SK-N-MC (cell line): ENCODE data around the gene PACS2.
A peak's percentile ranks its signal among the peaks of the same experiment; 100 is the strongest.

Experiments
- DNase-seq: peaks from one replicate; pipeline ENCODE4 v3.0.0-alpha.2; 2011; ENCODE audit warnings: low read depth, low spot score
- H3K27ac ChIP-seq: fragments of 200-600 bp; sonication (generic); 2 replicates; pipeline ENCODE4 v1.5.1; 2016; ENCODE audit warnings: mixed run types
- H3K36me3 ChIP-seq: fragments of 200-600 bp; sonication (generic); 2 replicates; pipeline ENCODE4 v1.6.1; 2017; ENCODE audit warnings: antibody characterized with exemption, low read length, mixed read lengths; ENCODE audit not compliant: insufficient read depth
- H3K4me3 ChIP-seq: fragments of 200-600 bp; sonication (generic); 2 replicates; pipeline ENCODE4 v1.5.1; 2016
- H3K9ac ChIP-seq: fragments of 200-600 bp; sonication (generic); 2 replicates; pipeline ENCODE4 v1.8.0; 2017; ENCODE audit warnings: mixed run types, mixed read lengths; ENCODE audit not compliant: insufficient read length
- H3K9me3 ChIP-seq: fragments of 200-600 bp; sonication (generic); 2 replicates; pipeline ENCODE4 v1.6.1; 2017; ENCODE audit warnings: low read depth, mild to moderate bottlenecking, antibody characterized with exemption, low read length, moderate library complexity, mixed read lengths
- EZH2 ChIP-seq: fragments of 200-600 bp; sonication (generic); IDR thresholded peaks from one replicate; pipeline ENCODE4 v1.6.1; 2017; ENCODE audit warnings: antibody characterized with exemption
- FOXP2 ChIP-seq: optimal IDR thresholded peaks from 2 replicates; pipeline ENCODE3; 2011; ENCODE audit warnings: mild to moderate bottlenecking, moderate library complexity; ENCODE audit not compliant: insufficient read depth; ENCODE audit errors: extremely low read length, control extremely low read depth
- POLR2AphosphoS5 ChIP-seq: IDR thresholded peaks from 2 replicates; pipeline ENCODE4 v1.6.1; 2012; ENCODE audit warnings: mild to moderate bottlenecking, low read depth, low read length, borderline replicate concordance

Gene PACS2

GRCh38 chr14:105439710-105440553 lies 125.4 kb downstream of the PACS2 start:
- DNase-seq: no peak
- Histone ChIP-seq H3K9me3 (no peaks in the 10 kb centered on the region), H3K27ac (no peak overlapping the region), H3K9ac (no peak overlapping the region), H3K4me3 (no peak overlapping the region), H3K36me3 (peaks cover 21% of the 10 kb centered on the region)
- TF ChIP-seq EZH2 (no peak), FOXP2 (no peak), POLR2AphosphoS5 (no peak)

GRCh38 chr14:105440554-105440900 lies 126.0 kb downstream of the PACS2 start:
- no peaks in the 10 kb centered on the region for H3K9me3 ChIP-seq
- no peak for DNase-seq
- no peak overlapping the region for H3K4me3 ChIP-seq
- no peak overlapping the region for H3K9ac ChIP-seq
- peaks cover 17% of the 10 kb centered on the region for H3K36me3 ChIP-seq
- TF ChIP-seq EZH2 (no peak), FOXP2 (no peak), POLR2AphosphoS5 (no peak)
- H3K27ac ChIP-seq: no peak overlapping the region

GRCh38 chr14:105440992-105441391 lies 126.4 kb downstream of the PACS2 start:
- Histone ChIP-seq H3K9me3 (no peaks in the 10 kb centered on the region), H3K9ac (no peak overlapping the region), H3K4me3 (no peak overlapping the region), H3K36me3 (peaks cover 17% of the 10 kb centered on the region), H3K27ac (no peak overlapping the region)
- TF ChIP-seq FOXP2 (no peak), POLR2AphosphoS5 (no peak), EZH2 (no peak)
- no peak for DNase-seq

- H3K36me3 ChIP-seq: peaks cover 8% of the 10 kb centered on the region
Observed at GRCh38 chr14:105442125-105442524, 127.6 kb downstream of the PACS2 start.

GRCh38 chr14:105442834-105443233 lies 128.3 kb downstream of the PACS2 start:
- TF ChIP-seq POLR2AphosphoS5: no peak; the same call in 1 of the 2 replicates
- no peak for TF ChIP-seq EZH2
- no peak for TF ChIP-seq FOXP2

More at GRCh38 chr14:105442125-105442524, 127.6 kb downstream of the PACS2 start:
- DNase-seq: no peak
- Histone ChIP-seq H3K4me3 (no peak overlapping the region), H3K9me3 (no peaks in the 10 kb centered on the region), H3K9ac (no peak overlapping the region), H3K27ac (no peak overlapping the region; the same call in 1 of the 2 replicates)
- TF ChIP-seq FOXP2 (no peak), EZH2 (no peak), POLR2AphosphoS5 (no peak)

GRCh38 chr14:105444859-105445258 lies 130.3 kb downstream of the PACS2 start:
- no peak for DNase-seq
- peaks cover 16% of the 10 kb centered on the region for H3K36me3 ChIP-seq
- H3K9me3 ChIP-seq: no peaks in the 10 kb centered on the region
- H3K4me3 ChIP-seq: no peak overlapping the region
- TF ChIP-seq EZH2: no peak
- H3K9ac ChIP-seq: no peak overlapping the region
- H3K27ac ChIP-seq: no peak overlapping the region

More at GRCh38 chr14:105442834-105443233, 128.3 kb downstream of the PACS2 start:
- Histone ChIP-seq H3K27ac (no peak overlapping the region; the same call in 1 of the 2 replicates), H3K4me3 (no peak overlapping the region), H3K9ac (no peak overlapping the region), H3K36me3 (peaks cover 8% of the 10 kb centered on the region), H3K9me3 (no peaks in the 10 kb centered on the region)
- no peak for DNase-seq

GRCh38 chr14:105445290-105445689 lies 130.7 kb downstream of the PACS2 start:
- TF ChIP-seq POLR2AphosphoS5 (no peak; the same call in 1 of the 2 replicates), EZH2 (no peak), FOXP2 (no peak)
- Histone ChIP-seq H3K4me3 (no peak overlapping the region), H3K27ac (peak overlapping the region; percentile 31; the same call in 1 of the 2 replicates), H3K9ac (no peak overlapping the region), H3K36me3 (peaks cover 19% of the 10 kb centered on the region), H3K9me3 (no peaks in the 10 kb centered on the region)
- DNase-seq: no peak

- DNase-seq: no peak
- TF ChIP-seq EZH2: no peak
- TF ChIP-seq POLR2AphosphoS5: no peak
- TF ChIP-seq FOXP2: no peak
- H3K4me3 ChIP-seq: no peak overlapping the region
- no peak overlapping the region for H3K9ac ChIP-seq
- peak overlapping the region; percentile 31; the same call in 1 of the 2 replicates for H3K27ac ChIP-seq
- no peaks in the 10 kb centered on the region for H3K9me3 ChIP-seq
- H3K36me3 ChIP-seq: peaks cover 25% of the 10 kb centered on the region
Observed at GRCh38 chr14:105445901-105446845, 131.6 kb downstream of the PACS2 start.
